Embryonic facial prominence (tissue), 1 donor: ENCODE data around the gene TUBB4B.
A peak's percentile ranks its signal among the peaks of the same experiment; 100 is the strongest.

Source experiments
- DNase-seq: peaks from one replicate; pipeline ENCODE4 v3.0.0-alpha.2; 2016; ENCODE audit errors: extremely low spot score

TUBB4B gene

DNA sequence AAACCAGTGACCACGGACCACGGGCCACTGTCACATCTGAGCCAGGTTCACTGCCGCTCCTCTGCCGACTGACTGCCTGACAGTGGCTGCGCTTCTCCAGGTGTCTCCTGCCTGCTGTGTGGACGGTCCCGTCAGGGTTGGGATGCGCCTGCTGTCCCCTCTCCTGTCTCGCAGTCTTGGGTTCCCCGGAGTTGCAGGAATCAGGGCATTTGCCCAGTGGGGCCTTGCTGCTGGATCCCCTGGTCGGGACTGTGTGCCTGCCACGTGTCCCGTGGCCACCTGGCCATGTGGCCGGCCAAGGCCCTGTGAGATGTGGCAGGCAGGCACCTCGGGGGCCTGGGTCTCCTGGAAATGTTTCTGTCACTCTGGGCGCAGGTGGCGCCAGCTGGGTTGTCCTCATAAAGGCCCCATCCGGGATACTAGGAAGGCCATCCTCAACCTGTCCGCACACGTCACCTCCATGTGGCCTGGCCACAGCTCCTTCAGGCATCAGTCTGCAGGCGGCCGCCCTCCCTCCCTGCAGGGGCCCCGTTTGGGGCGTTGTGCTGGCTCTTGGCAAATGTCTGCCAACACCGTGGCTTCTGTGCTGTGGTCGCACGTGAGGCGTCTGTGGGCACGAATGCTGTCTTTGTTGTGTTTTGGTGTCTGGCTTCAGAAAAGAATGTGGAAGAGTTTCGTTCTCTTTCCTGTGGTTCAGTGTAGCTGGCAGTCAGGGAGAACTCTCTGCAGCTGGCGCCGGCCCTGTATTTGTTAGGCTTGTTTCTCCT, 30.0 kb downstream of the TUBB4B start:
- DNase-seq, result no peak

- DNase-seq, result no peak
Measured at GRCh38 chr9:137271696-137272076, 30.6 kb downstream of the TUBB4B start.

DNA sequence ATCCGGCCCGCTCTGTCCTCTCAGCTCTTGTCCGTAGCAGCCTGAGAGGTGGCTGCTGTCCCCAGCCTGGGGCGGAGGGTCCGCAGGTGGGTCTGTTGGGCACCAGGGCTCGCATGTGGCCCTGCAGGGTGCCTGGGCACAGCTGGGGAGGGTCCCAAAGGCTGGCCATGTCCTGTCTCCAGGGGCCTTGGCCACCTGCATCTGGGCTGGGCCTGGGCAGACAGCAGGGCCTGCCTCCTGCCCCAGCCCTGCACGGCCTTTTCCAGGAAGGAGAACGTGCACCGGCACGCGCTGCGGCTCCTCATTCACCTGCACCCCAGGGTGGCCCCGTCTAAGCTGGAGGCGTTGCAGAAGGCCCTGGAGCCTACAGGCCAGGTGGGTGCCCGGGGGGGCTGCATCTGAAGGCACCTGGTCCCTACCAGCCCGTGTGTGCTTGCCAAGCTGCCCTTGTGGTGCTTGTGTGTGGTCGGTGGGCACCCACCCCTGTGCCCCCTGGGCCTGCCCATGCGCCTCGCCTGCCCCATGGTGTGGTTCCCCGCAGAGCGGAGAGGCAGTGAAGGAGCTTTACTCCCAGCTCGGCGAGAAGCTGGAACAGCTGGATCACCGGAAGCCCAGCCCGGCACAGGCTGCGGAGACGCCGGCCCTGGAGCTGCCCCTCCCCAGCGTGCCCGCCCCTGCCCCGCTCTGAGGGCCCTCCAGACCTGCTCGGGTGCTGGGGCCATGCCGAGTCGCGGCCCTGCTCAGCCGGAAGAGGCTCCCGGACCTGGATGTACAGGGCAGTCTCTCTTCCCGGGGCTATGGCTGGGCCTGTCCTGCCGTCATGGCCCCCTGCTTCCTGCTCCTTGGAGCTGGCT, 31.4 kb downstream of the TUBB4B start:
- DNase-seq, result no peak

DNA sequence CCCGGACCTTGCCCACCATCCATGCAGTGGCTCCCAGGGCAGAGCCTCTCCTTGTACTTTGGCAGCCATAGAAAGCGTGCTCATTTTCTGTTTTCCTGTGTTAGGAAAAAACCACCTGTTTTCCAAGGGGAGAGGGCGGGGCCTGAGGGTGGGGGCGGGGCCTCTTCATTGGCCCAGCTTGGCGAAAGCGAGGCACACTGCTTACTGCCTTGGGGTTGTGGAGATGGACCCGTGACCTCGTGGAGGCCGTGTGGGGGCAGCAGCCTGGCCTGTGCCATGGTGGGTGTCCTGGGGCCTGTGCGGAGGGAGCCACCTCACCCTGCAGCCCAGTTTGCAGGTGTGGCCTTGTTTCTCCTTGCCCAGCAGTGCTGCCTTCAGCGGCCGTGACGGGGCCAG, 32.0 kb downstream of the TUBB4B start:
- DNase-seq, result no peak

GRCh38 chr9:137273611-137274320, 32.7 kb downstream of the TUBB4B start:
- DNase-seq, result no peak

GRCh38 chr9:137275203-137275587, 34.1 kb downstream of the TUBB4B start:
- DNase-seq, result no peak

- DNase-seq, result no peak
Measured at GRCh38 chr9:137275588-137276472, 34.7 kb downstream of the TUBB4B start.

GRCh38 chr9:137276473-137277328, 35.6 kb downstream of the TUBB4B start:
- DNase-seq, result peak; percentile 58

DNA sequence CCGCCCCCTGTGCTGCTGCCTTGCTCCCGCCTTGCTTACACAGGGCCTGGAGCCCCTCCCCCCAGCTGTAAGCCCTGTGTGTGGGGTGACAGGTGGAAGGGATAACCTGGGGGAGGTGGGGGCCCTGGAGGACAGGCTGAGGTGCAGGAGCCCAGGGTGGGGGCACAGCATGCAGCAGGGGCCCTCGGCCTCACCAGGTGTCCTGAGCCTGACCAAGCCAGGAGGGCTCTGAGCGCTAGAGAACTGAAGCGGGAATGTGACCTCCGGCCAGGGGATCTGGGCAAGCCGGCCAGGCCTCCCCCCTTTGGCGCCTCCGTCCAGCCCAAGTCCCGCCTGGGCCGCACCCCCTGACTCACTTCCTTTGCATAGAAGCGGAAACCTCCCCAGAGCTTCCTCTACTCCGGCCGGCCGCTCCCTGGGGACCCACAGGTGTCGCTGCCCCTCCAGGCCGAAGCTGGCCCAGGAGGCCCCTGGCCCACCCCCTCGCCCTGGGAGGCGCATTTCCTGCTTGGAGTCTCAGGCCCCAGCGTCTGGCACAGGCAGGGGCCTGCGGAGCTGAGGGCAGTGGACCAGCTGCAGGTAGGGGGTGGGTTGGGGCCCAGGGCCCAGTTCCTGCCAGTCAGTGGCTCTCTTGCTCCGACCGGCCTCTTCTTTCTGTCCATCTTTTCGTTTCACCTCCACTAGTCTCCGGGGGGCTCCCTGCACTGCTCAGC, 36.4 kb downstream of the TUBB4B start, which contains the start of gene TOR4A:
Gene TOR4A, plus strand, starts transcription at position 398 of the 713 bp plus-strand sequence. CDS start 964 bp downstream, outside the sequence.
- no peak for DNase-seq

DNA sequence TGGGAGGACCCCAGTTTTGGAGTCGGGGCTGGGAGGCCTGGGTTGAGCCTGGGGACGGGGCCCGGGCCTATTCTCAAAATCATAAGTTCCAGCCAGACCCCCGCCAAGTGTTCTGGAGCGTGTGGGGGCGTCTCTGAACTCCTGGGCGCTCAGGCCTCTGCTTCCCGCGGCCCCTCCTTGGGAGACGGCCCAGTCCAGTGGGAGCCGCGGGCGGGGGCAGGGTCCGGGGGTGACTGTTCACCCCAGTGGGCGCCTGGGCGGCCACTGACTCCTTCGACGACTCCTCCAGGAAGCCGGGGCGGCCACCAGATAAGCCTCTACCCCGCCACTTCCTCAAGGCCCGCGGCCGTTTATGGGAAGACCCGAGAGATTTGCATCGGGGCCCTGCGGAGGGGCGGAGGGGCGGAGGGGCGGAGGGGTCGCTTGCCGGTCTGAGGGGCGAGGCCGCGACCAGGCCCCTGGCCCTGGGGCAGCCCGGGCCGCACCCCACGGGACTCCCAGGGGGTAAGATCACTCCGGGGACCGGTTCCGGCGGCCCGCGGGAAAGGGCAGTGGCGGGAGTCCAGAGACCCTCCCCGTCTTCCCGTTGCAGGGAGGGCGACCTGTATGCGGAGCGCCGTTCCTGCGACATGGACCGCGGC, 37.1 kb downstream of the TUBB4B start:
- no peak for DNase-seq

DNA sequence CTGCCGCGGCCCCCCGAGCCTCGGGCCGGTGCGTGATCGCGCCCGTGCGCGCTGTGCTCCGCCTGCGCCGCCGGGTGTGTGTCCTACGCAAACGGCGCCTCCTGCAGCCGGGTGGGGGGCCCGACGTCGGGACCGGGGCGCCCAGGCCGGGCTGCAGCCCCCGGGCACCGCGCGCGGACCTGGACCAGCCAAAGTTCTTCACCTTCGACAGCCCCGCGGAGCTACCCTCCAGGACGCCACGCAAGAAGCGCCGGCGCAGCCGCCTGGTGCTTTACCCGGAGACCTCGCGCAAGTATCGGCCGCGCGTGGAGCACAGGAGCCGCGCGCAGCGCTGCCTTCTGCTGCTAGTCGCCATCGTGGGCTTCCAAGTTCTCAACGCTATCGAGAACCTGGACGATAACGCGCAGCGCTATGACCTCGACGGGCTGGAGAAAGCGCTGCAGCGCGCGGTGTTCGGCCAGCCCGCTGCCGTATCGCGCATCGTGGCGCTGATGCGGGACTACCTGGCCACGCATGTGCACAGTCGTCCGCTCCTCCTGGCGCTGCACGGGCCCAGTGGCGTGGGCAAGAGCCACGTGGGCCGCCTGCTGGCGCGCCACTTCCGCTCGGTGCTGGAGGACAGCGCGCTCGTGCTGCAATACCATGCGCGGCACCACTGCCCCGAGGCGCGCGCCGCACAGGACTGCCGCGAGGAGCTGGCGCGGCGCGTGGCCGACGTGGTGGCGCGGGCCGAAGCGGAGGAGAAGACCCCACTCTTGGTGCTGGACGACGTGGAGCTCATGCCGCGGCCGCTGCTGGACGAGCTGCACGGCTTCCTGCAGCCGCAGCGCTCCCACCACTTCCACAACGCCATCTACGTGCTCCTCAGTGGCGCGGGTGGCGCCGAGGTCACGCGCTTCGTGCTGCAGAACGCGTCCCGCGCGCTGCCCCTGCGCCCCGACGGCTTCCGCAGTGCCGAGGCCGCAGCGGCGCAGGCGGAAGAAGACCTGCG, 37.9 kb downstream of the TUBB4B start:
- DNase-seq, result no peak

DNA sequence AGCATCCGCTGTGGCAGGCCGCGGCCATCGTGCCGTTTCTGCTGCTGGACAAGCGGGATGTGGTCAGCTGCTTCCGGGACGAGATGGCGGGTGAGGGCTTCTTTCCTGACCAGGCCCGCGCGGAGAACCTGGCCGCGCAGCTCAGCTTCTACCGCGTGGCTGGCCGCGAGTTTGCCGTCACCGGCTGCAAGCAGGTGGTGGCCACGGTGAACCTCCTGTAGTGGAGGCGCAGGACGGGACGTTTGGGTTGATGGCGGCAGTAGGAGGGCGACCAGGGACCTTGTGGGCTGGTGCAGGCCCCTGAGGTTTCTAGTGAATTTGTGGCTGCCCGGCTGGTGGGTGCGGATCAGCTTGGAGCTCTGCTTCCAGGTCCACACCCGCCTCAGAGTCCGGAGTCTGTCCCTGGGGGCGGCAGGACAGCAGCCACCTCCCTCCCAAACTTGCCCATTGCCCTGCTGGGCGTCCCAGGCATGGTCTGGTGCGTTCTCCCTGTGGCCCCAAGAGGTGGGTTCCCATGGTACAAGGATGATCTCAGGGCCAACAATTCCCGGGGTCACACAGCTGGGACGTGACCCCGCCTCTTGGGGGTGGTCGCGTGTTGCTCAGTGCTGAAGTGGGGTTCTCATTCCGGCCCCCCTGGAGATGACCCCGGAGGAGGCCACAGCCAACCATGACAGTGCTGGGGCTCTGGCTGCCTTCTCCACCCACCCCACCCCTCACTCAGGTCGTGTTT, 38.8 kb downstream of the TUBB4B start:
- no peak for DNase-seq

DNA sequence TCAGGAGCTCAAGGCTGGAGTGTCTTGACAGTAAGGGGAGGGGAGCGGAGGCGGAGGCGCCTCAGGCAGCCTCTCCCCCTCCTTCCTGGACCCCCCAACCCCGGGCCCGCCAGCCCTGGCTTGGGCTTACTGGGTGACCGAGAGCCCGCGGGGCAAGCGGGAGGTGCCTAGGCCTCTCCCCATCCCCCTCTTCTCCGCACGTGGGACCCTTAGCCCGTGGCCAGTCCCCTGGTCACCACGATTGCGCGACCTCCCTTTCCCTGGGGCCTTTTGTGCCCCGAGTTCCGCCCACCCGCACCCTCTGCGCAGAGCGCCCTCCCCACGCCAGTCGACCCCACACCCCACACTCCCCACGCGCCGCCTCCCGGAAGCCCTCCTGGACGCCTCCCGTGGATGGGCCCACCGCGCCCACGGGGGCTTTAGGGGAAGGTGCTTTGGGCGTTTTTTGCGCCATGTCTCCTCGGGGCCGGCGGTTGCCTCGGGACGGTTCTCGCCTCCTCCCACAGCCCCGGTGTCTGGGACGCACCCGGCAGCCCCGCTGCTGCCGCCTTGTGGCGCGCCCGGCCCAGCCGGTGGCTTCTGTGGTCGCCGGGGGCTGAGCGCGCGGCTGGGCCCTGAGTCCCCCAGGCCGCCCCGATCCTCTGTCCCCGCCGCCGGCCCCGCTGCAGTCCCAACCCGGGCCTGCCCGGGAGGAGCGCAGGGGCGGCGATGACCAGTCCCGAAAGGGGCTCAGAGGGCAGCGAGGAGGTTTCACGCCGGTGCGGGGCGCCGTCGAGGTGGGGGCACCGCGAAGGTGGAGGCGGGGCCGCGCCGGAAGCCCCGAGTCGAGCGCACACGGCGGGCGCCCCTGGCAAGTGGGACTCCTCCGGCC, 39.6 kb downstream of the TUBB4B start:
- DNase-seq, result no peak

GRCh38 chr9:137281345-137282116, 40.4 kb downstream of the TUBB4B start:
- no peak for DNase-seq

GRCh38 chr9:137286975-137287383, 45.9 kb downstream of the TUBB4B start:
- DNase-seq, result no peak
